ENCODE data around the gene CEP170.

CEP170 gene

GRCh38 chr1:243257189-243257588 is 2.1 kb upstream of the CEP170 start:
- no peaks in the 10 kb centered on the region for H3K9me3 Mint-ChIP-seq
- H3K4me3 Mint-ChIP-seq = peak overlapping the region; percentile 96
- H3K27me3 Mint-ChIP-seq (ENCODE audit: low read depth, poor library complexity) = no peaks in the 10 kb centered on the region
- H3K27ac Mint-ChIP-seq = no peak overlapping the region
- TF ChIP-seq CTCF (IDR thresholded peaks at IDR 0.05) = no peak
- peaks cover 19% of the 10 kb centered on the region for H3K4me1 Mint-ChIP-seq
- DNase-seq = no peak
- peaks cover 6% of the 10 kb centered on the region for H3K36me3 Mint-ChIP-seq (ENCODE audit: low read depth)

DNA sequence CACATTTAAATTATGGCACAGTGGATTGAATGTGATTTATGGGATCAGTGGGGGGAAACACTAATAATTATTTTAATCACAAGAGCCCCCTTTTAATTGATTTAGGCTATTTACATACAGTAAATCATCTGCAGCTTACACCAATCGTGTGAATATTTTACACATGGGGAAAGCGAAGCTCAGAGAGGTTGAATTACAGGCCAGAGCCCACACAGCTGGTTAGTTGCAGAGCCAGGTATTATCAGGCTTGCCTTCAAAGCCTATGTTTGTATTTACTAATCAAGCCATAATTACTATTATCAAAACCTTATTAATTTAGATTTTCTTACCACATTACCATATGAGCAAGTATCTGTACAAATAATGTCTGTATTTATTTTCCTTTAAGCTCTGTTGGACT is 1.5 kb upstream of the CEP170 start:
- peaks cover 5% of the 10 kb centered on the region for H3K9me3 Mint-ChIP-seq
- peak overlapping the region; percentile 85 for H3K27ac Mint-ChIP-seq
- H3K4me3 Mint-ChIP-seq = peak overlapping the region; percentile 96
- H3K27me3 Mint-ChIP-seq (ENCODE audit: low read depth, poor library complexity) = no peaks in the 10 kb centered on the region
- peaks cover 12% of the 10 kb centered on the region for H3K36me3 Mint-ChIP-seq (ENCODE audit: low read depth)
- DNase-seq = no peak
- peaks cover 25% of the 10 kb centered on the region for H3K4me1 Mint-ChIP-seq
- TF ChIP-seq CTCF (IDR thresholded peaks at IDR 0.05) = no peak

DNA sequence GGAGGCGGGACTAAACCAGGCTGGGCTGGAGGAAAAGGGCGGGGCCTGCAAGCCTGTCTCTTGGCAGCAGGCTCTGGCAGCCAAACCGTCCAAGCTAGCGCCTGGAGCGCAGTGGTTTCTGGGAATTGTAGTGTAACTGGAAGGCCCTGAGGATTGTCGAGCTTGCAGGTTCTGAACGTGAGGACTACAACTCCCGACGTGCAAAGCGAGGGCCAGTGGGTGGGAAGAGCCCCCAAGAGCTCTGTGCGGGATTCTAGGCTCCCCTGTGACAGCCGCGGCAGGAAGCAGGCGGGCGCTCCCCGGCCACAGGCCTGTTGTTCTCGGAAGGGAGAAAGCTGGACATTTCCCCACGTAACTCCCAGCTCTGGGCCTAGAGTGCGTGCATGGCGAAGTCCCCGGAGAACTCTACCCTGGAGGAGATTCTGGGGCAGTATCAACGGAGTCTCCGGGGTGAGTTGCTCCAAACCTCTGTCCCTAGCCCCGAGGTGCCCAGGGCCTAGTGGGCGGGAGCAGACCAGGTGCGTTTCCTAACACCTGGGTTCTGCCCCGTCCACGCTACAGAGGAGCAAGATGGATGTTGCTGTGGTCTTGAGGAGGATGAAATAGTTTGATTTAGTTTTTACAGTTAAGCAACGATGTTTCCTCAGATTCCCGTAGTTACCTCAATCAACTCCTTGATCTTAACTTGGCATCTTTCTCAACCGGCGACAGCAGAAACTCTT is 871 bp upstream of the CEP170 start, which contains the start of gene SDCCAG8:
Gene SDCCAG8 (plus strand): TSS at position 251 of the 722 bp plus-strand sequence. CDS start 133 bp downstream, at position 384.
- peak within 1 kb of the TSS; percentile 96 for H3K4me3 Mint-ChIP-seq
- H3K36me3 Mint-ChIP-seq (ENCODE audit: low read depth) = peaks cover 18% of the 10 kb centered on the region
- H3K9me3 Mint-ChIP-seq = peaks cover 12% of the 10 kb centered on the region
- peaks cover 26% of the 10 kb centered on the region for H3K4me1 Mint-ChIP-seq
- peak; percentile 95 for DNase-seq
- no peak for TF ChIP-seq CTCF (IDR thresholded peaks at IDR 0.05)
- H3K27me3 Mint-ChIP-seq (ENCODE audit: low read depth, poor library complexity) = no peaks in the 10 kb centered on the region
- H3K27ac Mint-ChIP-seq = peak within 1 kb of the TSS; percentile 99

- Mint-ChIP-seq H3K36me3 (ENCODE audit: low read depth) (peaks cover 27% of the 10 kb centered on the region), H3K4me3 (peak overlapping the region; percentile 100), H3K9me3 (peaks cover 27% of the 10 kb centered on the region), H3K4me1 (peaks cover 26% of the 10 kb centered on the region), H3K27me3 (ENCODE audit: low read depth, poor library complexity) (no peaks in the 10 kb centered on the region), H3K27ac (peak overlapping the region; percentile 98)
- TF ChIP-seq CTCF (IDR thresholded peaks at IDR 0.05) = no peak
- DNase-seq = peak; percentile 61
Observed at GRCh38 chr1:243254233-243254926, 701 bp downstream of the CEP170 start.

DNA sequence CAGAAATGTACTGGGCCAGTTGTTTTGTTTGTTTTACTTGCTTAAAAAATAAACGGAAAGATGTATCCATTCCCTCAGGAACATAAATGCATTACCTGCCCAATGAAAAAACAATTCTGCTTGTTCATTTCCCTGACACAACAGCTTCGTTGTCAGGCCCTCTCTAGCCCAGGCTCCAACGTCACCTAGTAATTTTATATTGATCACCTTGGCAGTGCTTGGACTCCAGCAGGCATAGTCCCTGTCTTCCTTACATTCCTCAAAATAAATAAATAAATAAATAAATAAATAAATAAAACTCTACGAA is 1.2 kb downstream of the CEP170 start:
- H3K4me3 Mint-ChIP-seq = peak overlapping the region; percentile 100
- H3K27me3 Mint-ChIP-seq (ENCODE audit: low read depth, poor library complexity) = no peaks in the 10 kb centered on the region
- peaks cover 29% of the 10 kb centered on the region for H3K9me3 Mint-ChIP-seq
- TF ChIP-seq CTCF (IDR thresholded peaks at IDR 0.05) = no peak
- peak overlapping the region; percentile 73 for H3K27ac Mint-ChIP-seq
- H3K4me1 Mint-ChIP-seq = peaks cover 26% of the 10 kb centered on the region
- peaks cover 30% of the 10 kb centered on the region for H3K36me3 Mint-ChIP-seq (ENCODE audit: low read depth)
- no peak for DNase-seq

Measured in nephron progenitor cell (in vitro differentiated cells).